Daoy (cell line): Measurements from ENCODE around the gene DUSP16. TPM values are rescaled to one million over a fixed set of nuclear protein-coding genes. Genes with fewer than 3 reads are reported as not detected.
"Not testable (repeated sequence)": the region's sequence is repeated elsewhere in the genome, so short reads cannot be mapped to it uniquely, and the experiment has no call there.

Experiments
- DNase-seq: peaks from one replicate; pipeline ENCODE4 v3.0.0-alpha.2; 2015; ENCODE audit warnings: low read depth
- total RNA-seq: library from RNA; depleted of rRNA; stranded (reverse); fragments of >200 nt; shearing (Covaris generic); gene quantifications from 2 replicates; pipeline ENCODE4 v1.2.3, GENCODE V29; 2014

DUSP16 gene
- total RNA-seq, 1 experiment from 2014 or later = 4.6 TPM

- not testable (repeated sequence) for DNase-seq
These were observed 40.0 kb downstream of the DUSP16 start for GRCh38 chr12:12522657-12523056.

- DNase-seq = no peak
These were observed 40.8 kb downstream of the DUSP16 start for GRCh38 chr12:12521888-12522287.

GRCh38 chr12:12521044-12521485 lies 41.6 kb downstream of the DUSP16 start:
- no peak for DNase-seq

GRCh38 chr12:12520273-12520672 lies 42.4 kb downstream of the DUSP16 start:
- DNase-seq = no peak

- no peak for DNase-seq
These were observed 43.2 kb downstream of the DUSP16 start for GRCh38 chr12:12519354-12519998.

- DNase-seq = no peak
These were observed 43.7 kb downstream of the DUSP16 start for GRCh38 chr12:12518919-12519318.

- no peak for DNase-seq
These were observed 44.2 kb downstream of the DUSP16 start for GRCh38 chr12:12518464-12518845.

GRCh38 chr12:12513416-12514006 lies 49.2 kb downstream of the DUSP16 start:
- DNase-seq = no peak

- DNase-seq = no peak
These were observed 50.6 kb downstream of the DUSP16 start for GRCh38 chr12:12511895-12512711.

- no peak for DNase-seq
These were observed 51.5 kb downstream of the DUSP16 start for GRCh38 chr12:12511021-12511783.

- DNase-seq = no peak
These were observed 52.1 kb downstream of the DUSP16 start for GRCh38 chr12:12510551-12510950.

- peak; percentile 8 for DNase-seq
These were observed 52.5 kb downstream of the DUSP16 start for GRCh38 chr12:12510141-12510540.

- no peak for DNase-seq
These were observed 54.1 kb downstream of the DUSP16 start for GRCh38 chr12:12508612-12509011.

GRCh38 chr12:12507121-12507520 lies 55.5 kb downstream of the DUSP16 start:
- no peak for DNase-seq

GRCh38 chr12:12506496-12506890 lies 56.2 kb downstream of the DUSP16 start:
- DNase-seq = no peak

- DNase-seq = no peak
These were observed 56.8 kb downstream of the DUSP16 start for GRCh38 chr12:12505544-12506495.

- no peak for DNase-seq
These were observed 59.1 kb downstream of the DUSP16 start for GRCh38 chr12:12503384-12504078.

- DNase-seq = no peak
These were observed 59.9 kb downstream of the DUSP16 start for GRCh38 chr12:12502815-12503151.

GRCh38 chr12:12502130-12502814 lies 60.4 kb downstream of the DUSP16 start:
- DNase-seq = not testable (repeated sequence)

GRCh38 chr12:12501121-12501520 lies 61.5 kb downstream of the DUSP16 start:
- no peak for DNase-seq
